Activated naive CD8-positive, alpha-beta T cell treated with anti-CD3 and anti-CD28 coated beads, Interleukin-2, amount 50 U/mL, for 24 hours (primary cell): Measurements from ENCODE around the gene RGS5.
A peak's percentile ranks its signal among the peaks of the same experiment; 100 is the strongest.

Experiments used
- ATAC-seq: fragments of 150-1000 bp; cut with Tn5 transposase; one replicate; pipeline ENCODE4 v1.10.0; 2021
- DNase-seq: peaks from one replicate; pipeline ENCODE4 v3.0.0; 2021
- H3K27ac Mint-ChIP-seq: one replicate; pipeline ENCODE4 v1.8.0; 2021; ENCODE audit warnings: mild to moderate bottlenecking, mixed read lengths
- H3K27me3 Mint-ChIP-seq: one replicate; pipeline ENCODE4 v1.8.0; 2021; ENCODE audit warnings: mixed read lengths
- H3K36me3 Mint-ChIP-seq: one replicate; pipeline ENCODE4 v1.8.0; 2021; ENCODE audit warnings: low read depth, mixed read lengths
- H3K4me1 Mint-ChIP-seq: one replicate; pipeline ENCODE4 v1.8.0; 2021; ENCODE audit warnings: mixed read lengths
- H3K4me3 Mint-ChIP-seq: one replicate; pipeline ENCODE4 v1.8.0; 2021; ENCODE audit warnings: mild to moderate bottlenecking, moderate library complexity, mixed read lengths
- H3K9me3 Mint-ChIP-seq: one replicate; pipeline ENCODE4 v1.8.0; 2021; ENCODE audit warnings: mixed read lengths

Gene RGS5

DNA sequence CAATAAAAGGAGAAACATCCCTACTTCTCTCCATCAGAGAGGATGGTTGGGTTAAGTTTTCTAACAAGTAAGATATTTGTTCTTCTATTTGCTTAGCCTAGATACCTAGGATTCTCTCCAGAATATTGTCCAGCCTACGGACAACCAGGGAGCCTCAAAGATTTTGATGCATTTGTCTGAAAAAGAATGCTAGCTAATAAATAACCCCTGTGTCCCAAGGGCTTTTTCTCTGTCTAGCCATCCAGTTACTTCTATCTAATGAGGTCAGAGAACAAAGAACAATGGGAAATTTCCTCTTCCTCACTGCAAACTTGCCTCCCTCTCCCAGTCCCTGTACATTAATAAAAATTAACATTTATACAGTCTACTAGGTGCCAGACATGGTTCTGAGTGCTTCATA, 810 bp downstream of the RGS5 start:
- Mint-ChIP-seq H3K4me3 (no peak overlapping the region), H3K4me1 (no peaks in the 10 kb centered on the region), H3K9me3 (no peaks in the 10 kb centered on the region), H3K27me3 (no peaks in the 10 kb centered on the region), H3K27ac (no peak overlapping the region), H3K36me3 (no peaks in the 10 kb centered on the region)
- DNase-seq (no peak), ATAC-seq (no peak)

GRCh38 chr1:163197022-163197421, 5.7 kb downstream of the RGS5 start:
- Mint-ChIP-seq H3K4me3 (no peak overlapping the region), H3K27me3 (peaks cover 3% of the 10 kb centered on the region), H3K4me1 (no peaks in the 10 kb centered on the region), H3K27ac (no peak overlapping the region), H3K9me3 (no peaks in the 10 kb centered on the region), H3K36me3 (no peaks in the 10 kb centered on the region)
- ATAC-seq (no peak), DNase-seq (no peak)

GRCh38 chr1:163196449-163196787, 6.3 kb downstream of the RGS5 start:
- no peak overlapping the region for H3K4me3 Mint-ChIP-seq
- ATAC-seq (no peak), DNase-seq (no peak)
- no peaks in the 10 kb centered on the region for H3K36me3 Mint-ChIP-seq
- H3K27me3 Mint-ChIP-seq = peaks cover 3% of the 10 kb centered on the region
- no peaks in the 10 kb centered on the region for H3K4me1 Mint-ChIP-seq
- no peaks in the 10 kb centered on the region for H3K9me3 Mint-ChIP-seq
- H3K27ac Mint-ChIP-seq = no peak overlapping the region

DNA sequence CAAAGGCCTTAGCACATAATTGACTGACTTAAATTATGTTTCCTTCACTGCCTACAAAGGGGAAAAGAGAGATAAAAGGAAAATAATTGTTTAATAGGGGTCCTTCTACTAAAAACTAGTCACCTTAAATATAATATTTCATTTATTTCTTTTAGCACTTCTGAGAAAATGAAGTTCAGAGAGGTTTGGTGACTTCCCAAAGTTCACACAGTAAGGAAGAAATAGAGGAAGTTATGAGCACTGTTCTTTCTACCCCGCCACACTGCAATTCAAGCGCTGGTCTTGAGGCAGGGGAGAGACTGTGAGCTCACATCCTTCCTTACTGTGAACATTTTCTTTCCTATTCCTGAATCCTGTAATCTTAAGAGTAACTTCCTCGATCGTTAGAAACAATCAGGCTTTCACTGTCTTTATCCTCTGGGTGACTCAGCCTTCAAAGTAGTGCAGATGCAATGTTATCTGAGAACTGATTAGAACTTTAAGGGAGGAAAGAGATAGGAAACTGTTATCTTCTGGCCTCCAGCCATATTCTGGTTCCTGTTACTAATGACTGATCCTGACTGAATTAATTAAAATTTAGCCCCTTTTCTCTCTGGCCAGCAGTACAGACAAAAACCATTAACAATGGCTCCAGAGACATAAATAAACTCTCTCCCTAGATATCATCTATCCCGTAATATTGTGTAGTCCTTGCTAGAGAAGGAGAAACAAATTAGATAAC, 6.8 kb downstream of the RGS5 start:
- ATAC-seq (no peak), DNase-seq (no peak)
- Mint-ChIP-seq H3K4me3 (no peak overlapping the region), H3K27me3 (peaks cover 3% of the 10 kb centered on the region), H3K4me1 (no peaks in the 10 kb centered on the region), H3K9me3 (no peaks in the 10 kb centered on the region), H3K27ac (no peak overlapping the region), H3K36me3 (no peaks in the 10 kb centered on the region)

- Mint-ChIP-seq H3K4me3 (no peak overlapping the region), H3K4me1 (no peaks in the 10 kb centered on the region), H3K36me3 (no peaks in the 10 kb centered on the region), H3K27ac (no peak overlapping the region), H3K27me3 (no peaks in the 10 kb centered on the region), H3K9me3 (no peaks in the 10 kb centered on the region)
- no peak for DNase-seq
- no peak for ATAC-seq
These were observed 11.4 kb downstream of the RGS5 start for GRCh38 chr1:163191301-163191700.

GRCh38 chr1:163188947-163189346, 13.8 kb downstream of the RGS5 start:
- ATAC-seq = no peak
- H3K4me3 Mint-ChIP-seq = no peak overlapping the region
- H3K36me3 Mint-ChIP-seq = no peaks in the 10 kb centered on the region
- DNase-seq = no peak
- H3K27me3 Mint-ChIP-seq = peaks cover 4% of the 10 kb centered on the region
- H3K4me1 Mint-ChIP-seq = no peaks in the 10 kb centered on the region
- no peak overlapping the region for H3K27ac Mint-ChIP-seq
- no peaks in the 10 kb centered on the region for H3K9me3 Mint-ChIP-seq

- DNase-seq (no peak), ATAC-seq (no peak)
- no peaks in the 10 kb centered on the region for H3K36me3 Mint-ChIP-seq
- no peak overlapping the region for H3K27ac Mint-ChIP-seq
- no peaks in the 10 kb centered on the region for H3K4me1 Mint-ChIP-seq
- peaks cover 4% of the 10 kb centered on the region for H3K27me3 Mint-ChIP-seq
- H3K9me3 Mint-ChIP-seq = no peaks in the 10 kb centered on the region
- no peak overlapping the region for H3K4me3 Mint-ChIP-seq
These were observed 14.9 kb downstream of the RGS5 start for GRCh38 chr1:163187849-163188248.

DNA sequence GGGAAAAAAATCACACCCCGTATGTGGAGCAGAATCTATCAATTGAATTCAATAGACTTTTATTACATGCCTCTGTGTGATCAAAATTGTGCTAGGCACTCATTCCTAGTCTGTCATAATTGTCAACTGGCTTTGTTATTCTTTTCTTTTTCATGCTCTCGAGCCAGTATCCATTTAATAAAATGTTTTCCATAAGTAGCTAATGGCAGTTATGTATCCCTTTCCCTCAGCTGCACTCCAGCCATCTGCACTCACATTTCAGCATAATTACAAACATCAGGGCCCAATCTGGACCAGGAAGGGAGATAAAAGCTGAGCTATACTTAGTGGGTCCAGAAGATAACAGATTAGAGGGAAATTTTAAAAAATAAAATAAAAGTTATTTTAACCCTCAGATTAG, 15.9 kb downstream of the RGS5 start:
- no peaks in the 10 kb centered on the region for H3K9me3 Mint-ChIP-seq
- no peaks in the 10 kb centered on the region for H3K4me1 Mint-ChIP-seq
- peaks cover 4% of the 10 kb centered on the region for H3K27me3 Mint-ChIP-seq
- H3K4me3 Mint-ChIP-seq = no peak overlapping the region
- ATAC-seq (no peak), DNase-seq (no peak)
- no peaks in the 10 kb centered on the region for H3K36me3 Mint-ChIP-seq
- no peak overlapping the region for H3K27ac Mint-ChIP-seq

DNA sequence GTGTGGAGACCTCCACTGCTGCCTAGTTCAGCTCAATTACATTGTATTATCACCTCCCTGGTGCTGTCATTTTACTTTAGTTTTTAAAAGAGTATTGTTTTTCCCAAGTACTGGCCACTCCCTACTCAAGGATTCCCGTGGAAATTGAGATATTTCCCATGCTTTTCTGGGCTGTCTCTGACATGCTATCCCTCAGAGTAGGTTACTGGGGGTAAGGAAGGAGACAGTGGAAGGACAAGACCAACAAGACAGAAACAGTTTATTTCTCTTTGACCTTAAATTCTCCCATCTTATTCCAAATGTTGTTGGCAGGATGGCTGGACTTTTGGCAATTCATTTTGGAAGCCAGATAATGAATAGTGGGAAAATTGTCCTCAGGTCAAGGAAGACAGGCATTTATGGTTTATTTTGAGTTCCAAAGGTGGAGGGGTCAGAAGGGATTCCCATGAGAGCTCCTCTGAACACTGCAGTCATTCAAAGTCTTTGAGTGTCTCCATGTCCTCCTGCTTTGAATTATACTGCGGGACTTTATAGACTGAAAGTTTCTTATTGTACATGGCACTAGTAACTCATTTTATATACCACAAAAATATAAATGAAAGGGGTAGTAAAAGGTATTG, 20.3 kb downstream of the RGS5 start:
- no peaks in the 10 kb centered on the region for H3K4me1 Mint-ChIP-seq
- H3K36me3 Mint-ChIP-seq = no peaks in the 10 kb centered on the region
- H3K4me3 Mint-ChIP-seq = no peak overlapping the region
- peaks cover 5% of the 10 kb centered on the region for H3K27me3 Mint-ChIP-seq
- H3K27ac Mint-ChIP-seq = no peak overlapping the region
- DNase-seq = no peak
- H3K9me3 Mint-ChIP-seq = no peaks in the 10 kb centered on the region
- no peak for ATAC-seq

DNA sequence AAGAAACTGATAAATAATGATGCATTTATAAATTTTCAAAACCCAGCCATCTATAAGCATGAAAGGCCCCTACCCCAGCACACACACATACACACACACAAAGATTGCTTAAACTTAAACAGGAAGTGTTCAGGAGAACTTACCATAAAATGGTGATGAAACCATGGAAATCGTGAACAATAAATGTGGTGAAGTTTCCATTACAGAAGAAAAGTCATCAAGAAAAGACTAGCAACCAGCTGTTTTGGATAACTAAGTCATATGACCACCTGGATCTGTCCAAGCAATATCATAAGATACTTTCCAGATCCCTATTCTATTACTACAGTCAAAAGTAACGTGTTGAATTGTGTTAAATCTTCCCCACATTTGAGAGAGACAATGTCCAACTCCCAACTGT, 24.1 kb downstream of the RGS5 start:
- H3K4me3 Mint-ChIP-seq = no peak overlapping the region
- DNase-seq = no peak
- H3K9me3 Mint-ChIP-seq = no peaks in the 10 kb centered on the region
- no peaks in the 10 kb centered on the region for H3K36me3 Mint-ChIP-seq
- peaks cover 9% of the 10 kb centered on the region for H3K27me3 Mint-ChIP-seq
- no peak overlapping the region for H3K27ac Mint-ChIP-seq
- ATAC-seq = no peak
- no peaks in the 10 kb centered on the region for H3K4me1 Mint-ChIP-seq

DNA sequence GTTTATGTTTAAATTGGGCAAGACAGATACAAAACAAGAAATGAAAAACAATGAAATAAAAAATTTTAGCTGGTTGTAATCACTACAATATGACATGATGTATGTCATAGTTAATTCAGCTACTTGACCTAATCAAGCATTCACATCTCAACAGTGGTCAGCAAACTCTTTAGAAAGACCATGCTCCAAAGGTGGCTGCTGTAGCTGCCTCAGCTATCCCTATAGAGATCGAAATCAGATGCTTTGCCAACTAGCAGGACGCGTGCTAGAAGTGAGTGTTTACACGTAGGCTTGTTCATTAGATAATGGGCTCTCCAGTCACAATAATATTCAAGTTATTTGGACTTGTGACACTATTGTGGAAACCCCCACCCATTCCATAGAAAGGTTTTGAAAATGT, 25.9 kb downstream of the RGS5 start:
- Mint-ChIP-seq H3K27ac (no peak overlapping the region), H3K9me3 (no peaks in the 10 kb centered on the region), H3K4me3 (no peak overlapping the region), H3K4me1 (no peaks in the 10 kb centered on the region), H3K27me3 (peaks cover 9% of the 10 kb centered on the region), H3K36me3 (no peaks in the 10 kb centered on the region)
- no peak for ATAC-seq
- no peak for DNase-seq

DNA sequence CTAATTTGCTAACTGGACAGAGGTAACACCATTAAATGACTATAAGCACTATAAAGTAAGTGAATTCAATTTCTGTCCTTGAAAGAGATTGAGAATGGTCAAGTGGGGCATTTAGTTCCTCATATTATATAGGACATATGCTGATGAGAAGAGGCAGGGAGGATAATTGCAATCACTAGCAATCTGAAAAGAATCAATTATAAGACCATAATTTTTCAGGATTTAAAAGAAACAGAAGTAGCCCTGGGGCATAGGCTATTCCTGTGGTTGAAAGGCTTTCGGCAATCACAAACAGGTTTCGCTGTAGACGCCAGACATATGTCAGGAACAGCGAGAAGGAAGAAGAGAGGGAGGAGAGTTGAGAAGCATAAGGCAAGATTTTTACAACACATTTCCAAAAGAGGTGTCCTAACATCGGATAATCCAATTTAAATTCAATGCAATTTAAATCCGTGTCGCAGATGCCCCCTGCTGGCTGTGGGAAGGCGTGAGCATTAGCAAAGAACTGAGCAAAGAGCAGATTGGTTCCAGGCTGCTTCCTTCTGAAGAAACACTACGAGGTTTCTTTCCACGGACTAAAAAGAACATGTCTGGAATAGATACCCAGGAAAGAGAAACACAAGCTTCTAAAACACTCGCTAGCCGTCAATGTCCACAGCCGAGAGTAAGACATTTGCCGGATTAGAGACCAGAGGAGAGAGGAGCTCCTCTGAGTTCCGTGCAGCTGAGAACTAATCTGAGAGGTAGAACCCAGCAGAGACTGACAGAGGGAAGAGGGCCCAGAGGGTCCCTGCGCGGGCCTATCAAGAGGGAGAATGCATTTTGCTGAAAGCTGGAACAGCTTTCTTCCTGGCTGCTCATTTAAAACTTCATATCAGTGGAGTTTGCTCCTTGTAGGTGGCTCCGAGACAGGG, 27.9 kb downstream of the RGS5 start:
- ATAC-seq (no peak), DNase-seq (peak; percentile 61)
- Mint-ChIP-seq H3K4me1 (no peaks in the 10 kb centered on the region), H3K36me3 (no peaks in the 10 kb centered on the region), H3K27ac (no peak overlapping the region), H3K9me3 (no peaks in the 10 kb centered on the region), H3K27me3 (peaks cover 9% of the 10 kb centered on the region), H3K4me3 (no peak overlapping the region)

GRCh38 chr1:163173121-163173520, 29.6 kb downstream of the RGS5 start:
- no peak for DNase-seq
- ATAC-seq = no peak
- no peak overlapping the region for H3K27ac Mint-ChIP-seq
- peaks cover 9% of the 10 kb centered on the region for H3K27me3 Mint-ChIP-seq
- H3K4me3 Mint-ChIP-seq = no peak overlapping the region
- H3K9me3 Mint-ChIP-seq = no peaks in the 10 kb centered on the region
- no peaks in the 10 kb centered on the region for H3K36me3 Mint-ChIP-seq
- no peaks in the 10 kb centered on the region for H3K4me1 Mint-ChIP-seq

DNA sequence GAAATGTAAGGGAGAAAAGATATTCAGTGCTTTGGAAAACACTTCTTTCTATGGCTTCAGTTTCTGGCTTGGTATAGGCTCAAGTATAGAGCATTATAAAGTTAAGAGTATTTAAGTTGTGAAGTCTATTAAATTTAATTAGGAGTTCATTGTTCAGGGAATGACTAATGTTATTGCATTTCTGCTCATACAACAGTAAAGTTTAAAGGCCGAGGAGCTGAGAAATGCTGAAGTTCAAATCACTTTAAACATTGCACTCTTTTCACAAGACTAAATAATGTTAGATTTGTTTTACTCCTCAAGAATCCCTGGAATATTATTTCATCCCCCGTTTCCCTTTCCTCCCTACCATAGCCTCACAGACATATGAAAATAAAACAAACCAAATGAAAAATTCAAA, 30.1 kb downstream of the RGS5 start:
- DNase-seq (no peak), ATAC-seq (no peak)
- Mint-ChIP-seq H3K4me3 (no peak overlapping the region), H3K9me3 (no peaks in the 10 kb centered on the region), H3K27ac (no peak overlapping the region), H3K27me3 (peaks cover 9% of the 10 kb centered on the region), H3K4me1 (no peaks in the 10 kb centered on the region), H3K36me3 (no peaks in the 10 kb centered on the region)

- DNase-seq = no peak
- H3K9me3 Mint-ChIP-seq = no peaks in the 10 kb centered on the region
- peaks cover 9% of the 10 kb centered on the region for H3K27me3 Mint-ChIP-seq
- no peak overlapping the region for H3K27ac Mint-ChIP-seq
- H3K4me3 Mint-ChIP-seq = no peak overlapping the region
- no peaks in the 10 kb centered on the region for H3K36me3 Mint-ChIP-seq
- H3K4me1 Mint-ChIP-seq = peaks cover 3% of the 10 kb centered on the region
- ATAC-seq = no peak
These were observed 30.9 kb downstream of the RGS5 start for GRCh38 chr1:163171826-163172225.
